ENCODE data around the gene MLANA. TPM values are rescaled to one million over a fixed set of nuclear protein-coding genes. Genes with fewer than 3 reads are reported as not detected.

MLANA gene
- total RNA-seq, 1 experiment from 2014 or later = not detected

- Mint-ChIP-seq H3K4me3 (no peak overlapping the region), H3K27me3 (ENCODE audit: low read depth) (no peaks in the 10 kb centered on the region), H3K9me3 (no peaks in the 10 kb centered on the region), H3K36me3 (no peaks in the 10 kb centered on the region), H3K27ac (no peak overlapping the region), H3K4me1 (no peaks in the 10 kb centered on the region)
- POLR2A ChIA-PET = no interaction called here
- no peak for DNase-seq (ENCODE audit: low spot score)
- TF ChIP-seq MAX (CRISPR knock-in tag; IDR thresholded peaks at IDR 0.05) (no peak), ZSCAN18 (CRISPR knock-in tag; IDR thresholded peaks at IDR 0.05) (no peak), FOXJ3 (CRISPR knock-in tag; IDR thresholded peaks at IDR 0.05; ENCODE audit: borderline replicate concordance) (no peak), PRDM15 (CRISPR knock-in tag; IDR thresholded peaks at IDR 0.05) (no peak), NR1H2 (CRISPR knock-in tag; IDR thresholded peaks at IDR 0.05) (no peak)
- ATAC-seq = no peak
- CTCF ChIA-PET = interaction anchor here (0.6 to 1.7 kb wide), 3 partner anchors 10 to 157 kb away, joined by 3 to 10 read pairs (median 4); no protein-coding TSS in a partner anchor
Measured at GRCh38 chr9:5896863-5897262, 6.2 kb downstream of the MLANA start.

GRCh38 chr9:5897851-5898250 is 7.2 kb downstream of the MLANA start:
- ChIA-PET CTCF (no interaction called here), POLR2A (no interaction called here)
- no peak for ATAC-seq
- Mint-ChIP-seq H3K4me1 (no peaks in the 10 kb centered on the region), H3K4me3 (no peak overlapping the region), H3K27ac (no peak overlapping the region), H3K36me3 (no peaks in the 10 kb centered on the region), H3K9me3 (no peaks in the 10 kb centered on the region), H3K27me3 (ENCODE audit: low read depth) (no peaks in the 10 kb centered on the region)
- TF ChIP-seq MAX (CRISPR knock-in tag; IDR thresholded peaks at IDR 0.05) (no peak), CDX4 (CRISPR knock-in tag; IDR thresholded peaks at IDR 0.05; ENCODE audit: borderline replicate concordance) (no peak), IRF2 (CRISPR knock-in tag; IDR thresholded peaks at IDR 0.05; ENCODE audit: borderline replicate concordance, low read depth) (no peak)
- DNase-seq (ENCODE audit: low spot score) = no peak

- Mint-ChIP-seq H3K9me3 (no peaks in the 10 kb centered on the region), H3K27me3 (ENCODE audit: low read depth) (no peaks in the 10 kb centered on the region), H3K4me1 (no peaks in the 10 kb centered on the region), H3K27ac (no peak overlapping the region), H3K4me3 (no peak overlapping the region), H3K36me3 (no peaks in the 10 kb centered on the region)
- CTCF ChIA-PET = interaction anchor here (1.3 to 1.6 kb wide), 2 partner anchors 13 to 109 kb away, joined by 5 to 7 read pairs; a partner anchor contains a TSS
- DNase-seq (ENCODE audit: low spot score) (no peak), ATAC-seq (peak; percentile 94)
- POLR2A ChIA-PET = no interaction called here
- TF ChIP-seq AFF4 (CRISPR knock-in tag; IDR thresholded peaks at IDR 0.05; ENCODE audit: borderline replicate concordance) (no peak), ELF4 (CRISPR knock-in tag; IDR thresholded peaks at IDR 0.05; ENCODE audit: low read depth) (no peak), SOX15 (CRISPR knock-in tag; IDR thresholded peaks at IDR 0.05) (no peak), PREB (CRISPR knock-in tag; IDR thresholded peaks at IDR 0.05; ENCODE audit: borderline replicate concordance) (no peak)
Measured at GRCh38 chr9:5899292-5899691, 8.6 kb downstream of the MLANA start.
